ENCODE measurements around the gene PSAP.
A peak's percentile ranks its signal among the peaks of the same experiment; 100 is the strongest.

The PSAP gene

GRCh38 chr10:71818674-71819260 is 32.3 kb downstream of the PSAP start:
- Mint-ChIP-seq H3K27me3 (ENCODE audit: low read depth, poor library complexity) (no peaks in the 10 kb centered on the region), H3K4me1 (peaks cover 17% of the 10 kb centered on the region), H3K36me3 (ENCODE audit: low read depth) (peaks cover 69% of the 10 kb centered on the region), H3K27ac (no peak overlapping the region), H3K4me3 (no peak overlapping the region), H3K9me3 (no peaks in the 10 kb centered on the region)
- no peak for TF ChIP-seq CTCF (IDR thresholded peaks at IDR 0.05)
- DNase-seq: no peak

- TF ChIP-seq CTCF (IDR thresholded peaks at IDR 0.05): no peak
Measured at GRCh38 chr10:71817831-71818655, 33.0 kb downstream of the PSAP start.

GRCh38 chr10:71816936-71817618 is 34.0 kb downstream of the PSAP start:
- H3K27ac Mint-ChIP-seq: peak overlapping the region; percentile 90
- no peaks in the 10 kb centered on the region for H3K9me3 Mint-ChIP-seq
- peaks cover 59% of the 10 kb centered on the region for H3K36me3 Mint-ChIP-seq (ENCODE audit: low read depth)
- H3K4me3 Mint-ChIP-seq: no peak overlapping the region
- no peaks in the 10 kb centered on the region for H3K27me3 Mint-ChIP-seq (ENCODE audit: low read depth, poor library complexity)
- DNase-seq: no peak
- peaks cover 30% of the 10 kb centered on the region for H3K4me1 Mint-ChIP-seq
- no peak for TF ChIP-seq CTCF (IDR thresholded peaks at IDR 0.05)

More at GRCh38 chr10:71817831-71818655, 33.0 kb downstream of the PSAP start:
- Mint-ChIP-seq H3K27me3 (ENCODE audit: low read depth, poor library complexity) (no peaks in the 10 kb centered on the region), H3K36me3 (ENCODE audit: low read depth) (peaks cover 65% of the 10 kb centered on the region), H3K27ac (peak overlapping the region; percentile 61), H3K4me3 (no peak overlapping the region), H3K4me1 (peaks cover 22% of the 10 kb centered on the region), H3K9me3 (no peaks in the 10 kb centered on the region)
- no peak for DNase-seq

- Mint-ChIP-seq H3K4me1 (peaks cover 30% of the 10 kb centered on the region), H3K4me3 (no peak overlapping the region), H3K27ac (peak overlapping the region; percentile 32), H3K9me3 (no peaks in the 10 kb centered on the region), H3K36me3 (ENCODE audit: low read depth) (peaks cover 52% of the 10 kb centered on the region), H3K27me3 (ENCODE audit: low read depth, poor library complexity) (no peaks in the 10 kb centered on the region)
- DNase-seq: no peak
- TF ChIP-seq CTCF (IDR thresholded peaks at IDR 0.05): no peak
Measured at GRCh38 chr10:71816421-71816851, 34.6 kb downstream of the PSAP start.

GRCh38 chr10:71815515-71816130 is 35.4 kb downstream of the PSAP start:
- DNase-seq: no peak
- Mint-ChIP-seq H3K9me3 (no peaks in the 10 kb centered on the region), H3K36me3 (ENCODE audit: low read depth) (peaks cover 46% of the 10 kb centered on the region), H3K4me3 (no peak overlapping the region), H3K27me3 (ENCODE audit: low read depth, poor library complexity) (no peaks in the 10 kb centered on the region), H3K4me1 (peaks cover 30% of the 10 kb centered on the region), H3K27ac (peak overlapping the region; percentile 74)
- TF ChIP-seq CTCF (IDR thresholded peaks at IDR 0.05): no peak
